Testis (tissue), 2 donors: Measurements from ENCODE around the gene APBB1IP.
"Not testable (repeated sequence)": the region's sequence is repeated elsewhere in the genome, so short reads cannot be mapped to it uniquely, and the experiment has no call there.

Experiments used
- POLR2A ChIP-seq: fragments of 450-650 bp; IDR thresholded peaks from one replicate; pipeline ENCODE4 v1.6.1; 2017; ENCODE audit warnings: antibody characterized with exemption, mild to moderate bottlenecking, moderate library complexity
- TF ChIP-seq, protein P1 (sequence below), 3 experiments: fragments of 450-650 bp in 2 of 3; fragments of 200-600 bp in 1 of 3; sonication (generic) in 1 of 3; IDR thresholded peaks; one replicate each; pipeline ENCODE4 v1.5.1; 2016 to 2019; ENCODE audit warnings: antibody characterized with exemption in 3 of 3, mild to moderate bottlenecking in 2 of 3, moderate library complexity in 1 of 3

- TF ChIP-seq, protein P1, sequence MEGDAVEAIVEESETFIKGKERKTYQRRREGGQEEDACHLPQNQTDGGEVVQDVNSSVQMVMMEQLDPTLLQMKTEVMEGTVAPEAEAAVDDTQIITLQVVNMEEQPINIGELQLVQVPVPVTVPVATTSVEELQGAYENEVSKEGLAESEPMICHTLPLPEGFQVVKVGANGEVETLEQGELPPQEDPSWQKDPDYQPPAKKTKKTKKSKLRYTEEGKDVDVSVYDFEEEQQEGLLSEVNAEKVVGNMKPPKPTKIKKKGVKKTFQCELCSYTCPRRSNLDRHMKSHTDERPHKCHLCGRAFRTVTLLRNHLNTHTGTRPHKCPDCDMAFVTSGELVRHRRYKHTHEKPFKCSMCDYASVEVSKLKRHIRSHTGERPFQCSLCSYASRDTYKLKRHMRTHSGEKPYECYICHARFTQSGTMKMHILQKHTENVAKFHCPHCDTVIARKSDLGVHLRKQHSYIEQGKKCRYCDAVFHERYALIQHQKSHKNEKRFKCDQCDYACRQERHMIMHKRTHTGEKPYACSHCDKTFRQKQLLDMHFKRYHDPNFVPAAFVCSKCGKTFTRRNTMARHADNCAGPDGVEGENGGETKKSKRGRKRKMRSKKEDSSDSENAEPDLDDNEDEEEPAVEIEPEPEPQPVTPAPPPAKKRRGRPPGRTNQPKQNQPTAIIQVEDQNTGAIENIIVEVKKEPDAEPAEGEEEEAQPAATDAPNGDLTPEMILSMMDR (IDR thresholded peaks at IDR 0.05), result not testable (repeated sequence)
- not testable (repeated sequence) for TF ChIP-seq POLR2A
These were observed 140.2 kb downstream of the APBB1IP start for GRCh38 chr10:26578371-26578770.
